Stimulated activated CD4-positive, alpha-beta T cell treated with anti-CD3 and anti-CD28 coated beads, Interleukin-1b, Interleukin-23, amount 100 ng/mL, for 1 hour (primary cell): Measurements from ENCODE around the gene TSACC.

ENCODE experiments used
- DNase-seq, 2 donors: peaks; one replicate each; pipeline ENCODE4 v3.0.0-alpha.2; 2020; ENCODE audit warnings: low read depth in 2 of 2

The TSACC gene

DNA sequence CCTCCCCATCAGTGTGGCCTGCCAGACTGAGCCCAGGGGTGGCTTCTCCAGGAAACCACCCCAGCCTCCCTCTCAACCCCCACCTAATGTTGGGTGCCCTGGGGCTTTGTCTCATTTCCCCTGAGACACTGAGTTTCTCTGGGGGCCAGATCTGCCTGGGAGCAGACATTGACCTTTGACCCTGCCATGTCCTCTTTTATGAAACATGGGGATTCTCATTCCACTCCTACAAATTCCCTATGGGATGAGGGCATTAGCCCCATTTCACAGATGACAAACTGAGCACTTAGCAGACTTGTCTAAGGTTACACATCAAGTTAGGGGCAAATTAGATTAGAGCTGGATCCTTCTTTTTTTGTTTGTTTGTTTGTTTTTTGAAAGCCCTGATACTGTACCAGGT, 54.8 kb downstream of the TSACC start:
- no peak for DNase-seq

DNA sequence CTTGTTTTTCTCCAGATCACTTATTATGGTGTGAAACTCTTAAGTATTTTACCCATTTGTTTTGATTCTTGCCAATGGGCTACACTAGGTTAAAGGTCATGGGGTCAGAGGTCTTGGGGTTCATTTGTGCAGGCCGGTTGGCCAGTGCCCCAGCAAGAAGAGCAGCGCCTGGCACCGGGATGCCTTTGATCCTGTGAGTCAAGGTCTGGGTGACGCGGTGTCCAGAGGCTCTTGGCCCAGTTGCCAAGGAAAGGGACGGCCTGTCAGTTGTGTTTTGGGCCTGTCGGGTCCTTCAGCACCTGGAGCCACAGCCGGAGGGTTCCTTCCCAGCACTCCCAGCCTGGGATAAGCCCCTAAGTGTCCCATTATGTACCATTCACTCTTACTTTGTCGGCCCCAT, 55.8 kb downstream of the TSACC start:
- no peak for DNase-seq

DNA sequence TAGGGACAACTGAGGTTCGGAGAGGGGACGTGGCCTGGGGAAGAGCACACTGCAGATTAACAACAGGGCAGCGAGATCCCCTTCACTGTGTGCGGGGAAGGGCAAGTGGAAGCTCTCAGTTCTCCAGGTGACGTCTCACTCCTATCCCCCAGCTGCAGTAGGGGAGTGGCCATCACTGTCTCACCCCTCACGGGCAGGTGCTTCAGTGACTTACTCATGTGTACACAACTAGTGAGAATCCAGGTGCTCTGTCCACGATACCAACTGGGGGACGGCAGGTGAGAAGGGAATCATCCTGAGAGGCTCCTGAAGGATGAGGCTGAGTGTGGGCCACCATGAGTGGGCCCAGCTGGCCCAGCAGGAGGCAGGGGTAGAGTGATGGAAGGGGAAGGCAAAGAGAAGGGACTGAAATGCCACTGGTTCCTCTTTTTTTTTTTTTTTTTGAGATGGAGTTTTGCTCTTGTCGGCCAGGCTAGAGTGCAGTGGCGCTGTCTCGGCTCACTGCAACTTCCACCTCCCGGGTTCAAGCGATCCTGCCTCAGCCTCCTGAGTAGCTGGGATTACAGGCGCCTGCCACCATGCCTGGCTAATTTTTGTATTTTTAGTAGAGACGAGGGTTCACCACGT, 56.6 kb downstream of the TSACC start:
- DNase-seq = no peak
